Activated CD4-positive, alpha-beta T cell treated with anti-CD3 and anti-CD28 coated beads, Interleukin-2, amount 50 U/mL, for 4 hours (primary cell): ENCODE measurements around the gene SLC36A1.
A peak's percentile ranks its signal among the peaks of the same experiment; 100 is the strongest.
"Not testable (repeated sequence)": the region's sequence is repeated elsewhere in the genome, so short reads cannot be mapped to it uniquely, and the experiment has no call there.

ENCODE experiments used
- DNase-seq, 2 experiments: peaks; one replicate each; pipeline ENCODE4 v3.0.0-alpha.2; 2020

Gene SLC36A1

GRCh38 chr5:151447174-151448037 is at the start of gene SLC36A1:
Gene SLC36A1, plus strand, starts transcription at chr5:151447603. Its CDS starts 11,190 bp downstream, at chr5:151458793.
- peak; percentile 93 to 94 for DNase-seq

GRCh38 chr5:151405334-151406160 is 41.9 kb upstream of the SLC36A1 start:
- DNase-seq: no peak

GRCh38 chr5:151406322-151406947 is 41.0 kb upstream of the SLC36A1 start:
- no peak for DNase-seq

- no peak for DNase-seq
These were observed 38.7 kb upstream of the SLC36A1 start for GRCh38 chr5:151408591-151409230.

- DNase-seq: no peak
These were observed 33.6 kb upstream of the SLC36A1 start for GRCh38 chr5:151413800-151414199.

- DNase-seq: no peak
These were observed 32.9 kb upstream of the SLC36A1 start for GRCh38 chr5:151414536-151414935.

GRCh38 chr5:151417712-151418111 is 29.7 kb upstream of the SLC36A1 start:
- DNase-seq: no peak

GRCh38 chr5:151420127-151420526 is 27.3 kb upstream of the SLC36A1 start:
- no peak for DNase-seq

GRCh38 chr5:151424892-151425523 is 22.4 kb upstream of the SLC36A1 start:
- no peak for DNase-seq

GRCh38 chr5:151426347-151426746 is 21.1 kb upstream of the SLC36A1 start:
- DNase-seq: not testable (repeated sequence)

GRCh38 chr5:151427258-151427657 is 20.1 kb upstream of the SLC36A1 start:
- DNase-seq: no peak

- DNase-seq: no peak
These were observed 16.7 kb upstream of the SLC36A1 start for GRCh38 chr5:151430731-151431130.

- DNase-seq: no peak
These were observed 15.7 kb upstream of the SLC36A1 start for GRCh38 chr5:151431666-151432065.

GRCh38 chr5:151432210-151432609 is 15.2 kb upstream of the SLC36A1 start:
- no peak for DNase-seq

- DNase-seq: no peak
These were observed 12.7 kb upstream of the SLC36A1 start for GRCh38 chr5:151434570-151435237.

GRCh38 chr5:151448038-151448985 is 909 bp downstream of the SLC36A1 start:
- DNase-seq: peak; percentile 4 to 6

- DNase-seq: no peak
These were observed 1.9 kb downstream of the SLC36A1 start for GRCh38 chr5:151449297-151449696.

- no peak for DNase-seq
These were observed 2.4 kb downstream of the SLC36A1 start for GRCh38 chr5:151449839-151450238.

GRCh38 chr5:151450605-151451004 is 3.2 kb downstream of the SLC36A1 start:
- DNase-seq: no peak
